ENCODE measurements around the gene LAD1. TPM values are rescaled to one million over a fixed set of nuclear protein-coding genes. Genes with fewer than 3 reads are reported as not detected.

LAD1 gene
- total RNA-seq, 1 donor from 2014 or later: not detected

DNA sequence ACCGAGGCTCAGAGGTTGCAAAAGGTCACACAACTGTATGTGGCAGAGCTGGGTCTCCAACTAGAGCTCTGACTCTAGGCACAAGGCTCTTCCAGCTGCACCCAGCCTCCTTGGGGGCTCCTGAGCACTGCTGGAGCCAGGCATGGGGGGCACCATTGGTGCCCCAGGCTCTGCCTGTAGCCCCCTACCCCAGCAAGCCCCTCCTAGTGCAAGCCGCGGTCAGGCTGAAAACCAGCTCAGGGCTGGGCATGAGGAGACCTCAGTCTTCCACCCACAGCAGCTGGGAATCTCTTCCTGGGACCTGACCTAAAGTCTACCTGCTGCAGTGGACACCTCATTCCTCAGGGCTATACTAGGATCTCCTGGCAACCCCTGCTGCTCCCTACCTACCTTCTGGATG, 36.2 kb downstream of the LAD1 start:
- Mint-ChIP-seq H3K36me3 (ENCODE audit: low read depth) (no peaks in the 10 kb centered on the region), H3K27ac (no peak overlapping the region), H3K9me3 (no peaks in the 10 kb centered on the region), H3K4me3 (no peak overlapping the region), H3K27me3 (peaks cover 14% of the 10 kb centered on the region), H3K4me1 (no peaks in the 10 kb centered on the region)
- no peak for TF ChIP-seq CTCF (IDR thresholded peaks at IDR 0.05)
- no peak for ATAC-seq (ENCODE audit: low read depth)
- intact Hi-C loops (cut with micrococcal nuclease): no loop called here
- CTCF ChIA-PET: interaction anchor here (1.2 kb wide), 1 partner anchor 15 kb away, joined by 3 read pairs; no protein-coding TSS in a partner anchor
- no peak for DNase-seq
- POLR2A ChIA-PET: no interaction called here

GRCh38 chr1:201361652-201362504, 37.2 kb downstream of the LAD1 start:
- DNase-seq (no peak), ATAC-seq (ENCODE audit: low read depth) (no peak)
- H3K4me3 Mint-ChIP-seq: no peak overlapping the region
- no peaks in the 10 kb centered on the region for H3K4me1 Mint-ChIP-seq
- intact Hi-C loops (cut with micrococcal nuclease): no loop called here
- no peak for TF ChIP-seq CTCF (IDR thresholded peaks at IDR 0.05)
- H3K36me3 Mint-ChIP-seq (ENCODE audit: low read depth): no peaks in the 10 kb centered on the region
- no peaks in the 10 kb centered on the region for H3K9me3 Mint-ChIP-seq
- H3K27ac Mint-ChIP-seq: no peak overlapping the region
- POLR2A ChIA-PET: no interaction called here
- peaks cover 10% of the 10 kb centered on the region for H3K27me3 Mint-ChIP-seq
- CTCF ChIA-PET: interaction anchor here (1.2 to 1.3 kb wide), 2 partner anchors 14 to 21 kb away, joined by 3 read pairs; no protein-coding TSS in a partner anchor

GRCh38 chr1:201360901-201361651, 38.0 kb downstream of the LAD1 start:
- DNase-seq: no peak
- Mint-ChIP-seq H3K27me3 (peaks cover 10% of the 10 kb centered on the region), H3K27ac (no peak overlapping the region), H3K4me1 (no peaks in the 10 kb centered on the region), H3K4me3 (no peak overlapping the region), H3K36me3 (ENCODE audit: low read depth) (no peaks in the 10 kb centered on the region), H3K9me3 (no peaks in the 10 kb centered on the region)
- no peak for TF ChIP-seq CTCF (IDR thresholded peaks at IDR 0.05)
- ATAC-seq (ENCODE audit: low read depth): no peak
- intact Hi-C loops (cut with micrococcal nuclease): no loop called here
- POLR2A ChIA-PET: no interaction called here
- CTCF ChIA-PET: interaction anchor here (0.6 to 1.3 kb wide), 2 partner anchors 22 to 223 kb away, joined by 3 read pairs; no protein-coding TSS in a partner anchor

DNA sequence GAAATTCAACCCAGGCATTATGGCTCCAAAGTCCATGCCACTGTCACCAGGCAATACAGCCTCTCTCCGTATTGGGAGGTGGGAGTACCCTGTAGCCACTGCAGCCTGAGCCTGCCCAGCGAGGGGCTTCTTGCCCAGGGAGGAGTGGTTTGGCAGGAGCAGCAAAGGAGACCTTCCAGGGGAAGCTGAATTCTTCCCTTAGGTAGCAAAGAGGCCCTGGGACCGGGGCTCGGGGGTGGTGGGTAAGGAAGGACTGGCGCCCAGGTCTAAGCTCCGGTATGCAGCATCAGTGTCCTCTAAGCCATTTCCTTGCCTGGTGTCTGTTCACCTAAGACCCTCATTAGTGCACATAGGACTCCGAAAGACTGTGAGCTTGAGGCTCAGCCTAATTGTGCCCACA, 38.6 kb downstream of the LAD1 start:
- TF ChIP-seq CTCF (IDR thresholded peaks at IDR 0.05): no peak
- no peaks in the 10 kb centered on the region for H3K36me3 Mint-ChIP-seq (ENCODE audit: low read depth)
- H3K4me3 Mint-ChIP-seq: no peak overlapping the region
- ChIA-PET CTCF (interaction anchor here (0.6 kb wide), 1 partner anchor 222 kb away, joined by 3 read pairs; no protein-coding TSS in a partner anchor), POLR2A (no interaction called here)
- H3K27me3 Mint-ChIP-seq: peaks cover 10% of the 10 kb centered on the region
- ATAC-seq (ENCODE audit: low read depth) (no peak), DNase-seq (no peak)
- no peak overlapping the region for H3K27ac Mint-ChIP-seq
- no peaks in the 10 kb centered on the region for H3K9me3 Mint-ChIP-seq
- intact Hi-C loops (cut with micrococcal nuclease): no loop called here
- H3K4me1 Mint-ChIP-seq: no peaks in the 10 kb centered on the region

DNA sequence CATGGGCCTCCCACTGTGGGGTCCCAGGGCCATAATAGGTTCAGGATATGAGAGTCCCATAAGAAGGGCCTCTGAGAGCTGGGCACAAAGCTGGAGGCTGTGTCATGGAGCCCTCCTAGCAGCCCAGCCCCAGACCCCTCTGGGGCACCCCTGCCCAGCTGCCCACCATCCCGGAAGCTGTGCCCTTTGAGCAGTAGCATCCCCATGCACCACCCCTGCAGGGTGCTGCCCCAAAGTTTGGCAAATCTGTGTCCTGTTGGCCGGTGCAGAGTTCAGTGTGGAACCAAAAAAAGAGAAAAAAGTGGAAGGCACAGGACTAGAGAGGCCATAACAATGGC, 39.3 kb downstream of the LAD1 start:
- Mint-ChIP-seq H3K9me3 (no peaks in the 10 kb centered on the region), H3K27ac (no peak overlapping the region), H3K36me3 (ENCODE audit: low read depth) (no peaks in the 10 kb centered on the region), H3K4me1 (no peaks in the 10 kb centered on the region), H3K27me3 (peaks cover 10% of the 10 kb centered on the region), H3K4me3 (no peak overlapping the region)
- DNase-seq (no peak), ATAC-seq (ENCODE audit: low read depth) (no peak)
- no peak for TF ChIP-seq CTCF (IDR thresholded peaks at IDR 0.05)
- ChIA-PET POLR2A (no interaction called here), CTCF (interaction anchor here (1.3 kb wide), 1 partner anchor 18 kb away, joined by 3 read pairs; no protein-coding TSS in a partner anchor)
- intact Hi-C loops (cut with micrococcal nuclease): no loop called here
